ENCODE results near the gene RPL6.
A peak's percentile ranks its signal among the peaks of the same experiment; 100 is the strongest.
"Not testable (repeated sequence)": the region's sequence is repeated elsewhere in the genome, so short reads cannot be mapped to it uniquely, and the experiment has no call there.

Gene RPL6

GRCh38 chr12:112406519-112407488 lies 2.6 kb downstream of the RPL6 start:
- ATAC-seq, result no peak
- Mint-ChIP-seq H3K9me3 (no peaks in the 10 kb centered on the region), H3K27me3 (no peaks in the 10 kb centered on the region), H3K27ac (no peak overlapping the region), H3K4me3 (peak overlapping the region; percentile 98 to 100), H3K4me1 (peaks cover 61% of the 10 kb centered on the region)
- DNase-seq, result no peak

GRCh38 chr12:112401903-112402498 lies 7.4 kb downstream of the RPL6 start:
- DNase-seq, result no peak
- no peak overlapping the region for H3K4me3 Mint-ChIP-seq

GRCh38 chr12:112401054-112401453 lies 8.4 kb downstream of the RPL6 start:
- peaks cover 15% of the 10 kb centered on the region for H3K4me1 Mint-ChIP-seq
- no peaks in the 10 kb centered on the region for H3K9me3 Mint-ChIP-seq
- ATAC-seq, result no peak
- DNase-seq, result no peak
- no peak overlapping the region for H3K27ac Mint-ChIP-seq
- no peak overlapping the region for H3K4me3 Mint-ChIP-seq
- no peaks in the 10 kb centered on the region for H3K27me3 Mint-ChIP-seq

More at GRCh38 chr12:112401903-112402498, 7.4 kb downstream of the RPL6 start:
- Mint-ChIP-seq H3K4me1 (peaks cover 24% of the 10 kb centered on the region), H3K27me3 (no peaks in the 10 kb centered on the region), H3K9me3 (no peaks in the 10 kb centered on the region), H3K27ac (no peak overlapping the region)
- ATAC-seq, result peak; percentile 40

GRCh38 chr12:112393328-112393727 lies 16.1 kb downstream of the RPL6 start:
- no peak overlapping the region for H3K4me3 Mint-ChIP-seq
- H3K27me3 Mint-ChIP-seq, result no peaks in the 10 kb centered on the region
- no peak for DNase-seq
- no peaks in the 10 kb centered on the region for H3K9me3 Mint-ChIP-seq
- no peak for ATAC-seq
- H3K27ac Mint-ChIP-seq, result no peak overlapping the region
- no peaks in the 10 kb centered on the region for H3K4me1 Mint-ChIP-seq

GRCh38 chr12:112389922-112390654 lies 19.3 kb downstream of the RPL6 start:
- not testable (repeated sequence) for DNase-seq, H3K27me3 Mint-ChIP-seq, H3K9me3 Mint-ChIP-seq, H3K27ac Mint-ChIP-seq, ATAC-seq, H3K4me3 Mint-ChIP-seq
- peaks cover 15% of the 10 kb centered on the region for H3K4me1 Mint-ChIP-seq

- ATAC-seq (no peak), DNase-seq (no peak)
- H3K4me1 Mint-ChIP-seq, result peaks cover 15% of the 10 kb centered on the region
- no peaks in the 10 kb centered on the region for H3K9me3 Mint-ChIP-seq
- H3K27me3 Mint-ChIP-seq, result no peaks in the 10 kb centered on the region
- no peak overlapping the region for H3K4me3 Mint-ChIP-seq
- no peak overlapping the region for H3K27ac Mint-ChIP-seq
Observed at GRCh38 chr12:112389228-112389627, 20.2 kb downstream of the RPL6 start.

- Mint-ChIP-seq H3K4me1 (peaks cover 22% of the 10 kb centered on the region), H3K9me3 (no peaks in the 10 kb centered on the region), H3K27me3 (no peaks in the 10 kb centered on the region), H3K4me3 (no peak overlapping the region), H3K27ac (peak overlapping the region in 1 of 2 donors; percentile 88)
- no peak for ATAC-seq
- DNase-seq, result no peak
Observed at GRCh38 chr12:112386726-112387125, 22.7 kb downstream of the RPL6 start.

GRCh38 chr12:112382866-112383265 lies 26.5 kb downstream of the RPL6 start:
- peak overlapping the region in 1 of 2 donors; percentile 92 for H3K27ac Mint-ChIP-seq
- ATAC-seq, result no peak
- peak overlapping the region; percentile 92 to 93 for H3K4me3 Mint-ChIP-seq
- DNase-seq, result no peak
- peaks cover 39% of the 10 kb centered on the region for H3K4me1 Mint-ChIP-seq
- no peaks in the 10 kb centered on the region for H3K27me3 Mint-ChIP-seq
- H3K9me3 Mint-ChIP-seq, result no peaks in the 10 kb centered on the region

- DNase-seq, result peak; percentile 90
- Mint-ChIP-seq H3K27me3 (no peaks in the 10 kb centered on the region), H3K4me1 (peaks cover 34% of the 10 kb centered on the region), H3K9me3 (no peaks in the 10 kb centered on the region), H3K4me3 (peak within 1 kb of the TSS; percentile 92 to 93), H3K27ac (peak within 1 kb of the TSS; percentile 92 to 94)
- peak; percentile 92 for ATAC-seq
Observed at GRCh38 chr12:112381883-112382796, 27.3 kb downstream of the RPL6 start, which contains the start of gene HECTD4. TSS of gene HECTD4 (minus strand) at chr12:112382431. CDS start at chr12:112382128, 303 bp downstream.

- Mint-ChIP-seq H3K27ac (peak overlapping the region; percentile 92 to 94), H3K9me3 (no peaks in the 10 kb centered on the region), H3K27me3 (no peaks in the 10 kb centered on the region), H3K4me1 (peaks cover 30% of the 10 kb centered on the region), H3K4me3 (peak overlapping the region; percentile 92 to 93)
- DNase-seq, result peak in 1 of 2 donors; percentile 52
- ATAC-seq, result peak; percentile 68
Observed at GRCh38 chr12:112381406-112381882, 28.0 kb downstream of the RPL6 start.

- no peak for ATAC-seq
- no peaks in the 10 kb centered on the region for H3K27me3 Mint-ChIP-seq
- H3K27ac Mint-ChIP-seq, result peak overlapping the region; percentile 92 to 94
- no peaks in the 10 kb centered on the region for H3K9me3 Mint-ChIP-seq
- peaks cover 30% of the 10 kb centered on the region for H3K4me1 Mint-ChIP-seq
- peak in 1 of 2 donors; percentile 8 for DNase-seq
- peak overlapping the region; percentile 92 to 93 for H3K4me3 Mint-ChIP-seq
Observed at GRCh38 chr12:112380663-112381405, 28.6 kb downstream of the RPL6 start.

- Mint-ChIP-seq H3K4me1 (peaks cover 24% of the 10 kb centered on the region), H3K27me3 (no peaks in the 10 kb centered on the region), H3K4me3 (no peak overlapping the region), H3K27ac (no peak overlapping the region), H3K9me3 (no peaks in the 10 kb centered on the region)
- no peak for ATAC-seq
- DNase-seq, result no peak
Observed at GRCh38 chr12:112375105-112375504, 34.3 kb downstream of the RPL6 start.

GRCh38 chr12:112374166-112374740 lies 35.2 kb downstream of the RPL6 start:
- no peak for ATAC-seq
- peaks cover 19% of the 10 kb centered on the region for H3K4me1 Mint-ChIP-seq
- no peaks in the 10 kb centered on the region for H3K9me3 Mint-ChIP-seq
- H3K27ac Mint-ChIP-seq, result no peak overlapping the region
- no peaks in the 10 kb centered on the region for H3K27me3 Mint-ChIP-seq
- DNase-seq, result no peak
- no peak overlapping the region for H3K4me3 Mint-ChIP-seq

Measured in stimulated activated naive CD8-positive, alpha-beta T cell treated with anti-CD3 and anti-CD28 coated beads, Interleukin-15, amount 100 ng/mL, for 72 hours (primary cell).